ENCODE results near the gene CTU2. TPM values are rescaled to one million over a fixed set of nuclear protein-coding genes. Genes with fewer than 3 reads are reported as not detected.

Gene CTU2
- total RNA-seq, 3 donors from 2014 or later: 7.3 to 8.2 (median 7.8) TPM

DNA sequence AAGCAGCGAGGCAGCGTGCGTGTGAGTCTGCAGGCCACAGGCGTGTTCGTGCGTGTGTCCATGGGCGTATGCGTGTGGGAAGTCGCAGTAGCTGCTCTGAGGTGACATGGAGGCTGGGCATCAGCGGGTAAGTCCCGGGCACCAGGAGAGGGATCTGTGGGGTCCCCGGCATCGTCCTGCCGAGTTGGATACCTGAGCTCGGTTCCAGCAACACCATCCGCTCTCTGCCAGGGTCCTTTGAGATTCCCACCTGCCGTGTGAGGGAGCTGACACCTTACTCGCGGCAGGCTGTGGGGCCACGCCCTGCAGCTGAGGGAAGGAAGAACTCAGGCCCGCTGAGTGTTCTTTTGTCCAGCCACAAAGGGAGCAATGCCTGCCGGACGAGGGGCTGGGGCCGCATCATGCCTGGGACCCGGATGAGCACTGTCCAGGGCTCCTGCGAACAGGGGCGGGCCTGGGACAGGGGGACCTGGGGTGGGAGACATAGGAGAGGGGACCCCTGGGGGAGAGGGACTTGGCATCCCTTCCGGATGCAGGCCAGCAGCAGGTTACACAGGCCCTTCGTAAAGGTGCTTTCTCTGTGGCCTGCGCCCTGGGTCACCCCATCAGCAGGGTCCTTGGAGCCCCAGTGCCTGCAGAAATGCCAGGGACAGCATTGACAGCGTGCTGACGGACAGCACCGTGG is 15.0 kb upstream of the CTU2 start:
- no peaks in the 10 kb centered on the region for H3K9me3 ChIP-seq
- H3K36me3 ChIP-seq: no peaks in the 10 kb centered on the region
- H3K27ac ChIP-seq: no peak overlapping the region
- peaks cover 0 to 13% of the 10 kb centered on the region in 2 donors for H3K27me3 ChIP-seq
- TF ChIP-seq POLR2AphosphoS5 (IDR thresholded peaks at IDR 0.05): no peak
- TF ChIP-seq, protein P1, sequence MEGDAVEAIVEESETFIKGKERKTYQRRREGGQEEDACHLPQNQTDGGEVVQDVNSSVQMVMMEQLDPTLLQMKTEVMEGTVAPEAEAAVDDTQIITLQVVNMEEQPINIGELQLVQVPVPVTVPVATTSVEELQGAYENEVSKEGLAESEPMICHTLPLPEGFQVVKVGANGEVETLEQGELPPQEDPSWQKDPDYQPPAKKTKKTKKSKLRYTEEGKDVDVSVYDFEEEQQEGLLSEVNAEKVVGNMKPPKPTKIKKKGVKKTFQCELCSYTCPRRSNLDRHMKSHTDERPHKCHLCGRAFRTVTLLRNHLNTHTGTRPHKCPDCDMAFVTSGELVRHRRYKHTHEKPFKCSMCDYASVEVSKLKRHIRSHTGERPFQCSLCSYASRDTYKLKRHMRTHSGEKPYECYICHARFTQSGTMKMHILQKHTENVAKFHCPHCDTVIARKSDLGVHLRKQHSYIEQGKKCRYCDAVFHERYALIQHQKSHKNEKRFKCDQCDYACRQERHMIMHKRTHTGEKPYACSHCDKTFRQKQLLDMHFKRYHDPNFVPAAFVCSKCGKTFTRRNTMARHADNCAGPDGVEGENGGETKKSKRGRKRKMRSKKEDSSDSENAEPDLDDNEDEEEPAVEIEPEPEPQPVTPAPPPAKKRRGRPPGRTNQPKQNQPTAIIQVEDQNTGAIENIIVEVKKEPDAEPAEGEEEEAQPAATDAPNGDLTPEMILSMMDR (IDR thresholded peaks at IDR 0.05): no peak
- TF ChIP-seq POLR2A (IDR thresholded peaks at IDR 0.05): no peak
- no peak for DNase-seq (ENCODE audit: low spot score in 2 of 2)
- intact Hi-C loops (cut with DNase I; ENCODE audit: low total_unique reads): no loop called here
- H3K4me1 ChIP-seq: peaks cover 0 to under 1% of the 10 kb centered on the region in 2 donors
- H3K4me3 ChIP-seq: no peak overlapping the region

DNA sequence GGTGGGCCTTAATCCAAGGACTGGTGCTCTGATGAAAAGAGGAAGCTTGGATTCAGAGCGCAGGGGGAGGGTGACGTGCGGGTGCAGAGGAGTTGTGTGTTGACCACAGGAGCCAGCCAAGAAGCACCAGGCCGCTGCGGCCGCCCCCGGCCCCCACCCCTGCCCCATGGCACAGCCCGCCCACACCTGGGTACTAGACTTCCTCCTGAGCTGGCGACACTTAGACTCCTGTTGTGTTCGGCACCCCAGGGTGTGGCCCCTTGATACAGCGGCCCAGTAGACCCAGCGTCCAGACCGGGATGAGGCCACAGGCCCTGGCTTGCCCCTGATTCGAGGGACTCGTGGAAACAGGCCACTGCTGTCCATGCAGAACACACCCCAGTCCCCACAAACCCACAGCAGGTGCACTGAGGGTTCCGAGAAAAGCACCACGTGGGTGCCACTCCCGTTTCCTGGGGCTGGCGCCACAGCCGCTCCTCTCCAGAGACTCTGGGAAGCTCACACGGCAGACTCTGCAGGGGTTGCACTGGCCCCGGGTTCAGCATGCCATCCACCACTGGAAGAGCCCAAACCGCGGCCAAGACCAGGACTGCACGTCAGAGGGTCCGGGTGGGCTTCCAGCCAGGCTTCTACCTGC is 14.3 kb upstream of the CTU2 start:
- Histone ChIP-seq H3K27me3 (peaks cover 0 to 13% of the 10 kb centered on the region in 2 donors), H3K4me1 (no peaks in the 10 kb centered on the region), H3K4me3 (no peak overlapping the region), H3K9me3 (no peaks in the 10 kb centered on the region), H3K36me3 (no peaks in the 10 kb centered on the region), H3K27ac (no peak overlapping the region)
- intact Hi-C loops (cut with DNase I; ENCODE audit: low total_unique reads): no loop called here
- no peak for DNase-seq (ENCODE audit: low spot score in 2 of 2)
- no peak for TF ChIP-seq POLR2A (IDR thresholded peaks at IDR 0.05)
- no peak for TF ChIP-seq POLR2AphosphoS5 (IDR thresholded peaks at IDR 0.05)
- TF ChIP-seq, protein P1 (IDR thresholded peaks at IDR 0.05): no peak

DNA sequence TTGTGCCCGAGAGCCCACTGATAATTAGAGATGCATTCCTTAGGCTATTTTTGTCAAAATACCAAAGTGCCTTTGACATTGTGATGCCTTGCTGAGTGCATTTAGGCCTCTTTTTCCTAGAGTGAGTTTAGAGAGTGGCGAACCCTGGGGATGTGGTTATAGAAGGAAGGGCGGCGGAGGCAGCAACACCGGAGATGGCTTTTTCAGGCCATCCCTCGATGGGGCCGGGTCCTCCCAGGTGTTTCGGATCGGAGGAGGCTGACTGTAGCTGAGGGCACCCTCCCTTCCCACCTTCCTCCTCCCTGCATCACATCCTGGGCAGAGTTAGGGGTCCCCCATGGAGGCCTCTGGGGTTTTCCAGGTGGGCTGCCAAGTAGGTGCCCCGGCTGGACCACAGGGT is 13.4 kb upstream of the CTU2 start:
- H3K4me3 ChIP-seq: no peak overlapping the region
- peaks cover 0 to 13% of the 10 kb centered on the region in 2 donors for H3K27me3 ChIP-seq
- intact Hi-C loops (cut with DNase I; ENCODE audit: low total_unique reads): no loop called here
- no peak for DNase-seq (ENCODE audit: low spot score in 2 of 2)
- no peaks in the 10 kb centered on the region for H3K9me3 ChIP-seq
- H3K27ac ChIP-seq: no peak overlapping the region
- no peak for TF ChIP-seq POLR2A (IDR thresholded peaks at IDR 0.05)
- TF ChIP-seq, protein P1 (IDR thresholded peaks at IDR 0.05): no peak
- no peak for TF ChIP-seq POLR2AphosphoS5 (IDR thresholded peaks at IDR 0.05)
- H3K4me1 ChIP-seq: no peaks in the 10 kb centered on the region
- no peaks in the 10 kb centered on the region for H3K36me3 ChIP-seq

DNA sequence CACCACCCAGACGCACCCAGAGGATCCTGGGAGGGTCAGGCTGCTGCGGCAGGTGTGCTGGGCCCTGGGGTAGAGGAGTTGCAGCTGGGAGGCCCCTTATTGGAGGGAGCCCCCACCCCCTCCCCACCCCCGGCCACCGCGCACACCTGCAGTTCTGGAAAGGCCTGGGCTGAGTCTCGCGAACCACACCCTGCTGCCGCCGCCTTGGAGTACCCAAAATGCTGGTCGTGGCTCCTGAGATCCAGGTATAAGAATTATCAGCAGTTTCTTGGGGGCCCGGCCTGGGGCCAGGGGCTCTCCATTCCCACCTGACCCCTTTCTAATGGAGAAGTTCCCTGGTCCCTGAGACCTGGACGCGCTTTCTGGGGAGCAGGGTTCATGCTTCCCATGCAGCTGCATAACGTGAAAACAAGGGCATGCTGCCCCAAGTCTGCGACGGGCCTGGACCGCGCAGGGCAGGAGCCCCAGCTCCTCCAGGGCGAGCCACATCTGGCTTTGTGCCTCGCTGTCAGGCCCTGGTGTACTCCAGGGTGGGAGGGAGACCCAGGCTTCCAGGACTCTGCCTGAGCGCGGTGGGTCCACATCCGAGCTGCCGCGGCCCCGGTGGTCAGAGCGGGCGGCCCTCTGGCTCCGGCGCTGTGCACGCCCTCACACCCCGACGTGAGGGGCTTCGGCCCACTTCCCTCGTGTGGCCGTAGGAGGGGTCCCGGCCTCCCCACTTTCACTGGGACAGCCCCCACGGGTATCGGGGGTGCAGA is 12.7 kb upstream of the CTU2 start:
- no peak overlapping the region for H3K4me3 ChIP-seq

More for the DNA sequence above, 12.7 kb upstream of the CTU2 start:
- TF ChIP-seq, protein P1 (IDR thresholded peaks at IDR 0.05): no peak
- TF ChIP-seq POLR2AphosphoS5 (IDR thresholded peaks at IDR 0.05): no peak
- no peak for TF ChIP-seq POLR2A (IDR thresholded peaks at IDR 0.05)
- no peaks in the 10 kb centered on the region for H3K36me3 ChIP-seq
- peaks cover 0 to 13% of the 10 kb centered on the region in 2 donors for H3K27me3 ChIP-seq
- no peak for DNase-seq (ENCODE audit: low spot score in 2 of 2)
- no peak overlapping the region for H3K27ac ChIP-seq
- intact Hi-C loops (cut with DNase I; ENCODE audit: low total_unique reads): no loop called here
- H3K4me1 ChIP-seq: no peaks in the 10 kb centered on the region
- H3K9me3 ChIP-seq: no peaks in the 10 kb centered on the region

Data from breast epithelium (tissue), 4 donors.